ENCODE measurements around the gene COA1. TPM values are rescaled to one million over a fixed set of nuclear protein-coding genes. Genes with fewer than 3 reads are reported as not detected.

The COA1 gene
- total RNA-seq, 2 experiments from 2014 or later, result 63.9 to 96.0 TPM

DNA sequence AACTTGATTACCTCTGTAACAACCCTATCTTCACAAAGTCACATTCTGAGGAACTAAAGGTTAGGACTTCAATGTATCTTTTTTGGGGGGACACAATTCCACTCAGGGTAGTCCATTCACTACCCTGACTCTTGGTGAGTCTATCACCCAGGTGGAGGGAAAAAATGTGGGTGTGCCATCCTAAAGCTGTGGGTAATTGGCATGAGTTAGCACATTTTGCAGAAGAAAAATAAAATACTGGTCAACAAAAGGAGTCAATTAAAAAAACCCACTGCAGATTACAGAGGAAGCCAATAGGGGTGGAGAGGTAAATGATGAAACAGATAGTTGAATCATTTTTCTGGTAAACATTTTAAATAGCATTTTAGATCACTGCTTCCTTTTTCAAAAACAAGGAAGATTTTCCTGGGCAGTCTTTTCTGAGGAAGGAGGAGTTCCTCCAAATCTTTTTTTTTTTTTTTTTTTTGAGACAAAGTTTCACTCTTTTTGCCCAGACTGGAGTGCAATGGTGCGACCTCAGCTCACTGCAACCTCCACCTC, 24.0 kb upstream of the COA1 start:
- Histone ChIP-seq H3K9me2 (ENCODE audit: insufficient read depth, low read length) (no peaks in the 10 kb centered on the region), H4K20me1 (ENCODE audit: insufficient read depth, low read length) (no peaks in the 10 kb centered on the region), H3K36me3 (ENCODE audit: insufficient read depth, low read length) (no peaks in the 10 kb centered on the region), H3K9me3 (ENCODE audit: low read length) (no peaks in the 10 kb centered on the region), H3K4me2 (ENCODE audit: low read length) (no peak overlapping the region), H3K4me1 (ENCODE audit: insufficient read depth, low read length, poor library complexity, severe bottlenecking) (no peaks in the 10 kb centered on the region), H2AFZ (ENCODE audit: low read length) (no peak overlapping the region), H3K79me2 (ENCODE audit: insufficient read depth, low read depth, low read length) (no peaks in the 10 kb centered on the region), H3K4me3 (ENCODE audit: low read depth, low read length, poor library complexity, severe bottlenecking) (no peak overlapping the region), H3K27ac (ENCODE audit: low read depth, low read length, poor library complexity, severe bottlenecking) (no peak overlapping the region)
- no TSS peak for BruUV-seq (replicated peaks)
- intact Hi-C loops (cut with micrococcal nuclease; ENCODE audit: unreplicated experiment), result no loop called here
- CTCF ChIA-PET (ENCODE audit: unreplicated experiment), result no interaction called here
- POLR2A ChIA-PET, result interaction anchor here (0.6 to 0.7 kb wide), 3 partner anchors 137 to 1199 kb away, joined by 3 to 4 read pairs (median 4); no protein-coding TSS in a partner anchor
- TF ChIP-seq EZH2phosphoT487 (IDR thresholded peaks at IDR 0.05; ENCODE audit: borderline replicate concordance, low read depth, low read length), result no peak
- no peak for TF ChIP-seq CTCF (conservative IDR thresholded peaks at IDR 0.05; ENCODE audit: low read length)
- DNase-seq (ENCODE audit: low spot score), result no peak

GRCh38 chr7:43752411-43752810, 23.1 kb upstream of the COA1 start:
- no peaks in the 10 kb centered on the region for H3K9me2 ChIP-seq (ENCODE audit: insufficient read depth, low read length)
- H3K4me2 ChIP-seq (ENCODE audit: low read length), result no peak overlapping the region
- DNase-seq (ENCODE audit: low spot score), result no peak
- no peaks in the 10 kb centered on the region for H4K20me1 ChIP-seq (ENCODE audit: insufficient read depth, low read length)
- no peaks in the 10 kb centered on the region for H3K9me3 ChIP-seq (ENCODE audit: low read length)
- H3K36me3 ChIP-seq (ENCODE audit: insufficient read depth, low read length), result no peaks in the 10 kb centered on the region
- ChIA-PET CTCF (ENCODE audit: unreplicated experiment) (no interaction called here), POLR2A (interaction anchor here (1.4 kb wide), 1 partner anchor 8 kb away, joined by 4 read pairs; no protein-coding TSS in a partner anchor)
- no peaks in the 10 kb centered on the region for H3K4me1 ChIP-seq (ENCODE audit: insufficient read depth, low read length, poor library complexity, severe bottlenecking)
- no peak overlapping the region for H3K27ac ChIP-seq (ENCODE audit: low read depth, low read length, poor library complexity, severe bottlenecking)
- TF ChIP-seq CTCF (conservative IDR thresholded peaks at IDR 0.05; ENCODE audit: low read length) (no peak), EZH2phosphoT487 (IDR thresholded peaks at IDR 0.05; ENCODE audit: borderline replicate concordance, low read depth, low read length) (no peak)
- intact Hi-C loops (cut with micrococcal nuclease; ENCODE audit: unreplicated experiment), result no loop called here
- H3K79me2 ChIP-seq (ENCODE audit: insufficient read depth, low read depth, low read length), result no peaks in the 10 kb centered on the region
- no peak overlapping the region for H2AFZ ChIP-seq (ENCODE audit: low read length)
- no peak overlapping the region for H3K4me3 ChIP-seq (ENCODE audit: low read depth, low read length, poor library complexity, severe bottlenecking)
- BruUV-seq (replicated peaks), result no TSS peak

DNA sequence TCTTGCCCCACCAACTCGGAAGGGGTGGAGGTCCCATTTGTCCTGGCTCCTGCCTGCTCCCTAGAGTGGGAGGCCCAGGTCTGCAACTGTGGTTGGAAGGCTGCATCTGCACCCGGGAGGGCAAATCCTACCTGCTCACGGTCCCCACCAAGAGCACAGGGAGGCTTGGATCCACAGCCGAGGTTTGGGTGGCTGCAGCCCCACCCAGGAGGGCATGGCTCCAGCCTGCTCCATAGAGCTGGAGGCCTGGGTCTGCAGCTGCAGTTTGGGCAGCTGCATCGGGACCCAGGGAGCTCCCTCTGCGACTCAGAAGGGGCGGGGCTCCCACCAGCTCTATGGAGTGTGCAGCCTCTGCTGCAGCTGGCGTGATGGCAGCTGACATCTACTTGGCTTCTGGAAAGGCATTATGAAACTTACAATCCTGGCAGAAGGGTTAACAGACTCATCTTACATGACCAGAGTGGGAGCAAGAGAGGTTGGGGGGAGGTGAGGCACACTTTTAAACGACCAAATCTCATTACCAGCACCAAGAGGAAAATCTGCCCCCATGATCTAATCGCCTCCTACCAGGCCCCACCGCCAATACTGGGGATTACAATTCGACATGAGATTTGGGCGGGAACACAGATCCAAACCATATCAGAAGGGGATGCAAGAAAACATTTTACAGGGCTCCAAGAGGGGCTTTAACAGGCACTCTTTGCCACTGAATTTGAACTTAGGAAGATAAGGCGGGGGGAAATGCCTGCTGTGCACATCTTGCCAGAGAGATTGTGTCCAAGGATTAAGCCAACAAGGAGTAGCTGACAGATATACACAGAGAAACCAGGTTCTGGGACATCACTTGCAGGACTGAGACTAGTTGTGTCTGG, 20.9 kb upstream of the COA1 start:
- POLR2A ChIA-PET, result no interaction called here
- no peak overlapping the region for H3K4me3 ChIP-seq (ENCODE audit: low read depth, low read length, poor library complexity, severe bottlenecking)
- BruUV-seq (replicated peaks), result no TSS peak

More for the DNA sequence above, 20.9 kb upstream of the COA1 start:
- no peak overlapping the region for H3K27ac ChIP-seq (ENCODE audit: low read depth, low read length, poor library complexity, severe bottlenecking)
- H2AFZ ChIP-seq (ENCODE audit: low read length), result no peak overlapping the region
- H3K9me2 ChIP-seq (ENCODE audit: insufficient read depth, low read length), result no peaks in the 10 kb centered on the region
- intact Hi-C loops (cut with micrococcal nuclease; ENCODE audit: unreplicated experiment), result no loop called here
- H4K20me1 ChIP-seq (ENCODE audit: insufficient read depth, low read length), result no peaks in the 10 kb centered on the region
- DNase-seq (ENCODE audit: low spot score), result no peak
- H3K36me3 ChIP-seq (ENCODE audit: insufficient read depth, low read length), result no peaks in the 10 kb centered on the region
- no peaks in the 10 kb centered on the region for H3K9me3 ChIP-seq (ENCODE audit: low read length)
- no peaks in the 10 kb centered on the region for H3K4me1 ChIP-seq (ENCODE audit: insufficient read depth, low read length, poor library complexity, severe bottlenecking)
- no peak overlapping the region for H3K4me2 ChIP-seq (ENCODE audit: low read length)
- CTCF ChIA-PET (ENCODE audit: unreplicated experiment), result no interaction called here
- H3K79me2 ChIP-seq (ENCODE audit: insufficient read depth, low read depth, low read length), result no peaks in the 10 kb centered on the region
- TF ChIP-seq EZH2phosphoT487 (IDR thresholded peaks at IDR 0.05; ENCODE audit: borderline replicate concordance, low read depth, low read length), result no peak
- TF ChIP-seq CTCF (conservative IDR thresholded peaks at IDR 0.05; ENCODE audit: low read length), result no peak
